Effector CD8-positive, alpha-beta T cell (primary cell): ENCODE results near the gene PRPF40A.

Source experiments
- DNase-seq: peaks from one replicate; lab custom pipeline; 2025; lab: John Stamatoyannopoulos, UW

The PRPF40A gene

GRCh38 chr2:152620208-152620607 is 97.1 kb downstream of the PRPF40A start:
- DNase-seq = no peak

- DNase-seq = no peak
Observed at GRCh38 chr2:152618193-152618564, 99.1 kb downstream of the PRPF40A start.

GRCh38 chr2:152617456-152618192 is 99.6 kb downstream of the PRPF40A start:
- no peak for DNase-seq

- no peak for DNase-seq
Observed at GRCh38 chr2:152615177-152615576, 102.1 kb downstream of the PRPF40A start.

- DNase-seq = no peak
Observed at GRCh38 chr2:152613235-152613634, 104.0 kb downstream of the PRPF40A start.

GRCh38 chr2:152611458-152612231 is 105.6 kb downstream of the PRPF40A start:
- DNase-seq = no peak

GRCh38 chr2:152609699-152610098 is 107.6 kb downstream of the PRPF40A start:
- DNase-seq = no peak

- DNase-seq = no peak
Observed at GRCh38 chr2:152609154-152609553, 108.1 kb downstream of the PRPF40A start.

- no peak for DNase-seq
Observed at GRCh38 chr2:152607793-152608300, 109.4 kb downstream of the PRPF40A start.

- DNase-seq = no peak
Observed at GRCh38 chr2:152606941-152607340, 110.3 kb downstream of the PRPF40A start.

- DNase-seq = no peak
Observed at GRCh38 chr2:152606081-152606480, 111.2 kb downstream of the PRPF40A start.

GRCh38 chr2:152603166-152603565 is 114.1 kb downstream of the PRPF40A start:
- no peak for DNase-seq

GRCh38 chr2:152602750-152603149 is 114.5 kb downstream of the PRPF40A start:
- DNase-seq = no peak
